Adrenal gland (tissue), 5 donors: ENCODE data around the gene WDR35.

Experiments
- CTCF ChIP-seq, 6 experiments: fragments of 450-650 bp in 4 of 6; fragments of 200-600 bp in 2 of 6; sonication (generic) in 1 of 6; IDR thresholded peaks; 1 replicate in 5 of 6; 2 replicates in 1 of 6; pipeline versions ENCODE4 v1.5.1 to v1.8.0; 2016 to 2021; ENCODE audit warnings: antibody characterized with exemption in 6 of 6, mild to moderate bottlenecking in 2 of 6, moderate library complexity in 1 of 6
- POLR2A ChIP-seq, 2 donors: fragments of 450-650 bp; IDR thresholded peaks; one replicate each; pipeline ENCODE4 v1.6.1; 2017; ENCODE audit warnings: antibody characterized with exemption in 2 of 2, mild to moderate bottlenecking in 2 of 2, moderate library complexity in 1 of 2
- donor health status: DM: no; HTN: no; CAD: no.

GRCh38 chr2:19864381-19864780 lies 125.5 kb downstream of the WDR35 start:
- TF ChIP-seq POLR2A (IDR thresholded peaks at IDR 0.05) (no peak), CTCF (IDR thresholded peaks at IDR 0.05) (no peak)
